GM12878 (cell line): ENCODE results near the gene MPPED1. TPM values are rescaled to one million over a fixed set of nuclear protein-coding genes. Genes with fewer than 3 reads are reported as not detected.

Experiments used
- ATAC-seq: fragments of 200-7000 bp; cut with Tn5 transposase; 3 replicates; pipeline ENCODE4 v1.9.1; 2020; ENCODE audit warnings: mild to moderate bottlenecking, moderate library complexity
- BruUV-seq: library from RNA; stranded (reverse); fragments of 400-500 nt; replicated peaks from 2 replicates; lab custom pipeline; 2021; lab: Mats Ljungman, UMichigan
- CTCF ChIA-PET: fragments of 300-600 bp; sonication (Branson Sonifier 250); formaldehyde crosslinking; extraction: SDS; loops from one replicate; lab custom pipeline; 2021; ENCODE audit warnings: inconsistent platforms; lab: Yijun Ruan, JAX
- POLR2A ChIA-PET: fragments of 350-600 bp; formaldehyde crosslinking; extraction: SDS; loops from one replicate; lab custom pipeline; 2021; ENCODE audit warnings: inconsistent platforms; lab: Charles Lee
- RAD21 ChIA-PET: fragments of 300-600 bp; sonication (Branson Sonifier 250); formaldehyde crosslinking; loops from one replicate; lab custom pipeline; 2023; ENCODE audit warnings: antibody characterized with exemption; ENCODE audit not compliant: unreplicated experiment; lab: Charles Lee
- SMC1A ChIA-PET: fragments of 300-600 bp; sonication (Branson Sonifier 250); formaldehyde crosslinking; loops from one replicate; lab custom pipeline; 2023; ENCODE audit not compliant: unreplicated experiment, uncharacterized antibody; lab: Charles Lee
- DNase-seq: peaks from one replicate; pipeline ENCODE4 v3.0.0-alpha.2; 2011; ENCODE audit warnings: low read depth, low spot score
- FAIRE-seq: peaks from 3 replicates; lab custom pipeline; 2011; peaks lifted over from hg19 to GRCh38; lab: Jason Lieb, UNC
- H2AFZ ChIP-seq: 2 replicates; pipeline ENCODE4 v1.6.0; 2011; ENCODE audit warnings: low read depth, low read length, control low read depth; ENCODE audit not compliant: control insufficient read depth
- H3K27ac ChIP-seq: 2 replicates; pipeline ENCODE4 v1.5.1; 2011; ENCODE audit warnings: control low read depth; ENCODE audit not compliant: control insufficient read depth, insufficient read depth
- H3K27me3 ChIP-seq, 2 experiments: replicated peaks in 1 of 2; 2 replicates each; pipeline versions ENCODE4 v1.6.0 to v1.6.1; 2011; ENCODE audit warnings: low read length in 1 of 2; ENCODE audit not compliant: control insufficient read depth in 2 of 2, insufficient read depth in 2 of 2
- H3K36me3 ChIP-seq, 2 experiments: 2 replicates each; pipeline ENCODE4 v1.5.1; 2011; ENCODE audit warnings: low read length in 1 of 2; ENCODE audit not compliant: control insufficient read depth in 2 of 2, insufficient read depth in 2 of 2
- H3K4me1 ChIP-seq: 2 replicates; pipeline ENCODE4 v1.6.1; 2011; ENCODE audit warnings: mild to moderate bottlenecking, low read length, moderate library complexity, mixed read lengths; ENCODE audit not compliant: control insufficient read depth, insufficient read depth
- H3K4me2 ChIP-seq: 2 replicates; pipeline ENCODE4 v1.6.0; 2011; ENCODE audit warnings: control low read depth; ENCODE audit not compliant: control insufficient read depth, insufficient read depth
- H3K4me3 ChIP-seq: fragments of 200-600 bp; sonication (generic); 2 replicates; pipeline ENCODE4 v1.5.1; 2016
- H3K79me2 ChIP-seq: 2 replicates; pipeline ENCODE4 v1.6.0; 2011; ENCODE audit warnings: low read length; ENCODE audit not compliant: control insufficient read depth, insufficient read depth
- H3K9ac ChIP-seq: 2 replicates; pipeline ENCODE4 v1.8.0; 2011; ENCODE audit warnings: low read length, control low read depth, mixed read lengths; ENCODE audit not compliant: control insufficient read depth, insufficient read depth
- H3K9me3 ChIP-seq: replicated peaks from 3 replicates; pipeline ENCODE4 v1.5.1; 2011; ENCODE audit warnings: mild to moderate bottlenecking, low read length; ENCODE audit not compliant: control insufficient read depth, insufficient read depth
- H4K20me1 ChIP-seq: 2 replicates; pipeline ENCODE4 v1.6.0; 2011; ENCODE audit not compliant: control insufficient read depth, insufficient read depth
- IKZF2 ChIP-seq, 2 experiments: fragments of 450-650 bp; IDR thresholded peaks; 2 replicates each; pipeline ENCODE4 v1.6.1; 2017; ENCODE audit warnings: mild to moderate bottlenecking in 2 of 2, moderate library complexity in 2 of 2
- MEF2B ChIP-seq: fragments of 450-650 bp; IDR thresholded peaks from 2 replicates; pipeline ENCODE4 v1.6.1; 2018; ENCODE audit warnings: mild to moderate bottlenecking, moderate library complexity; ENCODE audit not compliant: partially characterized antibody, poor library complexity, severe bottlenecking
- PAX8 ChIP-seq: fragments of 450-650 bp; IDR thresholded peaks from 2 replicates; pipeline ENCODE4 v1.6.1; 2017; ENCODE audit warnings: mild to moderate bottlenecking, moderate library complexity
- RAD21 ChIP-seq: IDR thresholded peaks from 2 replicates; pipeline ENCODE4 v1.6.1; 2011; ENCODE audit warnings: mild to moderate bottlenecking, low read depth, low read length, moderate library complexity; ENCODE audit not compliant: insufficient read depth
- RELA ChIP-seq: fragments of 450-650 bp; IDR thresholded peaks from 2 replicates; pipeline ENCODE4 v1.8.0; 2014; ENCODE audit warnings: borderline replicate concordance; ENCODE audit not compliant: partially characterized antibody
- WRNIP1 ChIP-seq: IDR thresholded peaks from 2 replicates; pipeline ENCODE4 v1.6.1; 2011; ENCODE audit warnings: low read depth, low read length, improper control_type of control experiment, borderline replicate concordance
- ZNF622 ChIP-seq: fragments of 450-650 bp; IDR thresholded peaks from 2 replicates; pipeline ENCODE4 v1.6.1; 2017; ENCODE audit warnings: mild to moderate bottlenecking, inconsistent platforms
- WGBS: methylation state at CpG from one replicate; pipeline ENCODE4 v1.1.6; 2016; ENCODE audit warnings: low lambda C conversion rate; ENCODE audit not compliant: insufficient replicate concordance, insufficient coverage; ENCODE audit errors: missing lambda C conversion rate; 5-methylcytosine and 5-hydroxymethylcytosine counted together
- in situ Hi-C: fragments of 300-500 bp; cut with MboI; formaldehyde crosslinking; loops from 9 replicates; pipeline ENCODE4 v1.14.3; 2018; ENCODE audit warnings: mixed read lengths
- intact Hi-C: fragments of 100-400 bp; cut with micrococcal nuclease; formaldehyde crosslinking; loops from one replicate; pipeline ENCODE4 v1.14.2; 2022; ENCODE audit not compliant: unreplicated experiment
- polyA plus RNA-seq, 11 experiments: library from polyadenylated mRNA; depleted of rRNA in 4 of 11; unstranded in 6 of 11; stranded (reverse) in 5 of 11; fragments of >200 nt; fragmentation: Nextera tagmentation in 4 of 11; fragmentation: Illumina TruSeq in 1 of 11; extraction: Ambion mirVana in 4 of 11; extraction: Trizol in 1 of 11; gene quantifications; 1 replicate in 1 of 11; 2 replicates in 10 of 11; pipeline versions ENCODE4 v1.2.1 to v1.2.3, GENCODE V29; 2011 to 2016; ENCODE audit warnings: inconsistent platforms in 2 of 11, missing spikeins in 2 of 11, low read depth in 1 of 11
- total RNA-seq, 4 experiments: library from RNA; depleted of rRNA in 3 of 4; stranded (reverse); fragments of >200 nt in 3 of 4; fragmentation: Illumina TruSeq in 1 of 4; extraction: Trizol in 1 of 4; gene quantifications; 2 replicates each; pipeline versions ENCODE4 v1.2.1 to v1.2.3, GENCODE V29; 2013 to 2021
- TF ChIP-seq, protein P1 (sequence below): fragments of 450-650 bp; conservative IDR thresholded peaks from 2 replicates; pipeline ENCODE4 v1.6.1; 2017; ENCODE audit warnings: mild to moderate bottlenecking, moderate library complexity
- TF ChIP-seq, protein P2 (sequence below): IDR thresholded peaks from 2 replicates; pipeline ENCODE4 v1.6.1; 2012; ENCODE audit warnings: improper control_type of control experiment, low read depth, low read length; ENCODE audit not compliant: insufficient replicate concordance

Gene MPPED1
- total and polyA plus RNA-seq, 10 of the 15 experiments (the other 5 are each of a cell fraction or from before 2014, with no cell fraction given) = 0.11 TPM; not detected in 9

DNA sequence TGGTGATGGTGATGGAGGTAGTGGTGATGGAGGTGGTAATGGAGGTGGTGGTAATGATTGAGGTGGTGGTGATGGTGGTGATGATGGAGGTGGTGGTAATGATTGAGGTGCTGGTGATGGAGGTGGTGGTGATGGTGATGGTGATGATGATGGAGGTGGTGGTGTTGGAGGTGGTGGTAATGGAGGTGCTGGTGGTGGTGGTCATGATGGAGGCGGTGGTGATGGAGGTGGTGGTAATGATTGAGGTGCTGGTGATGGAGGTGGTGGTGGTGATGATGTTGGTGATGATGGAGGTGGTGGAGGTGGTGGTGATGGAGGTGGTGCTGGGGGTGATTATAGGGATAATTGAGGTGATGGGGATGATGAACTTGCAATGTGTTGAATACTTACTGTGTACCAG, 79.9 kb downstream of the MPPED1 start (continued):
- no peak for TF ChIP-seq ZNF622
- TF ChIP-seq RAD21 = no peak

DNA sequence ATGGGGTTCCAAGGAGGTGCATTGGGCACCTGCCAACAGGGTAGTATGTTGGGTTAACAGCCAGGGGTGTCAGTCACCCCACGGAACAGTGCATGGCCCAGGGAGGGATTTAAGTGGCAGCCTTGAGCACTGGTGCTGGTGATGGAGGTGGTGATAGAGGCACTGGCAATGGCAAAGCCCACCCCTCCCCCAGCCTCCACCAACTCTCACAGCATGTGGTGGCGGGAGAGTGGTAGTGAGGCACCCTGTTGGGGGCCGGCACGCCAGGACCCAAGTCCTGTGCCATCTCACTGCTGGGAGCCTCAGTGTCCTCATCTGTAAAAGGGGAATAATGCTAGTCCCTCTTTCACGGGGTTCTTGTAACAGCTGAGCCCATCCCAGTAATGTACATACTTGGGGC, 81.5 kb downstream of the MPPED1 start:
- intact Hi-C loops = no loop called here
- ChIA-PET SMC1A (no interaction called here), CTCF (no interaction called here), RAD21 (no interaction called here), POLR2A (no interaction called here)
- Histone ChIP-seq H3K9me3 (no peaks in the 10 kb centered on the region; the same call in 2 of the 3 replicates), H3K4me1 (no peaks in the 10 kb centered on the region), H2AFZ (no peak overlapping the region), H3K9ac (no peak overlapping the region), H3K79me2 (no peaks in the 10 kb centered on the region), H3K4me2 (no peak overlapping the region), H3K27me3 (no peaks in the 10 kb centered on the region), H3K27ac (no peak overlapping the region), H4K20me1 (no peaks in the 10 kb centered on the region), H3K4me3 (no peak overlapping the region), H3K36me3 (no peaks in the 10 kb centered on the region)
- 32% methylated on average over 5 of the region's 5 CpGs for WGBS
- TF ChIP-seq IKZF2 (IDR thresholded peaks at IDR 0.05) (no peak), RELA (no peak), PAX8 (no peak), WRNIP1 (no peak), MEF2B (no peak)
- TF ChIP-seq, protein P1, sequence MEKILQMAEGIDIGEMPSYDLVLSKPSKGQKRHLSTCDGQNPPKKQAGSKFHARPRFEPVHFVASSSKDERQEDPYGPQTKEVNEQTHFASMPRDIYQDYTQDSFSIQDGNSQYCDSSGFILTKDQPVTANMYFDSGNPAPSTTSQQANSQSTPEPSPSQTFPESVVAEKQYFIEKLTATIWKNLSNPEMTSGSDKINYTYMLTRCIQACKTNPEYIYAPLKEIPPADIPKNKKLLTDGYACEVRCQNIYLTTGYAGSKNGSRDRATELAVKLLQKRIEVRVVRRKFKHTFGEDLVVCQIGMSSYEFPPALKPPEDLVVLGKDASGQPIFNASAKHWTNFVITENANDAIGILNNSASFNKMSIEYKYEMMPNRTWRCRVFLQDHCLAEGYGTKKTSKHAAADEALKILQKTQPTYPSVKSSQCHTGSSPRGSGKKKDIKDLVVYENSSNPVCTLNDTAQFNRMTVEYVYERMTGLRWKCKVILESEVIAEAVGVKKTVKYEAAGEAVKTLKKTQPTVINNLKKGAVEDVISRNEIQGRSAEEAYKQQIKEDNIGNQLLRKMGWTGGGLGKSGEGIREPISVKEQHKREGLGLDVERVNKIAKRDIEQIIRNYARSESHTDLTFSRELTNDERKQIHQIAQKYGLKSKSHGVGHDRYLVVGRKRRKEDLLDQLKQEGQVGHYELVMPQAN = no peak
- TF ChIP-seq, protein P2, sequence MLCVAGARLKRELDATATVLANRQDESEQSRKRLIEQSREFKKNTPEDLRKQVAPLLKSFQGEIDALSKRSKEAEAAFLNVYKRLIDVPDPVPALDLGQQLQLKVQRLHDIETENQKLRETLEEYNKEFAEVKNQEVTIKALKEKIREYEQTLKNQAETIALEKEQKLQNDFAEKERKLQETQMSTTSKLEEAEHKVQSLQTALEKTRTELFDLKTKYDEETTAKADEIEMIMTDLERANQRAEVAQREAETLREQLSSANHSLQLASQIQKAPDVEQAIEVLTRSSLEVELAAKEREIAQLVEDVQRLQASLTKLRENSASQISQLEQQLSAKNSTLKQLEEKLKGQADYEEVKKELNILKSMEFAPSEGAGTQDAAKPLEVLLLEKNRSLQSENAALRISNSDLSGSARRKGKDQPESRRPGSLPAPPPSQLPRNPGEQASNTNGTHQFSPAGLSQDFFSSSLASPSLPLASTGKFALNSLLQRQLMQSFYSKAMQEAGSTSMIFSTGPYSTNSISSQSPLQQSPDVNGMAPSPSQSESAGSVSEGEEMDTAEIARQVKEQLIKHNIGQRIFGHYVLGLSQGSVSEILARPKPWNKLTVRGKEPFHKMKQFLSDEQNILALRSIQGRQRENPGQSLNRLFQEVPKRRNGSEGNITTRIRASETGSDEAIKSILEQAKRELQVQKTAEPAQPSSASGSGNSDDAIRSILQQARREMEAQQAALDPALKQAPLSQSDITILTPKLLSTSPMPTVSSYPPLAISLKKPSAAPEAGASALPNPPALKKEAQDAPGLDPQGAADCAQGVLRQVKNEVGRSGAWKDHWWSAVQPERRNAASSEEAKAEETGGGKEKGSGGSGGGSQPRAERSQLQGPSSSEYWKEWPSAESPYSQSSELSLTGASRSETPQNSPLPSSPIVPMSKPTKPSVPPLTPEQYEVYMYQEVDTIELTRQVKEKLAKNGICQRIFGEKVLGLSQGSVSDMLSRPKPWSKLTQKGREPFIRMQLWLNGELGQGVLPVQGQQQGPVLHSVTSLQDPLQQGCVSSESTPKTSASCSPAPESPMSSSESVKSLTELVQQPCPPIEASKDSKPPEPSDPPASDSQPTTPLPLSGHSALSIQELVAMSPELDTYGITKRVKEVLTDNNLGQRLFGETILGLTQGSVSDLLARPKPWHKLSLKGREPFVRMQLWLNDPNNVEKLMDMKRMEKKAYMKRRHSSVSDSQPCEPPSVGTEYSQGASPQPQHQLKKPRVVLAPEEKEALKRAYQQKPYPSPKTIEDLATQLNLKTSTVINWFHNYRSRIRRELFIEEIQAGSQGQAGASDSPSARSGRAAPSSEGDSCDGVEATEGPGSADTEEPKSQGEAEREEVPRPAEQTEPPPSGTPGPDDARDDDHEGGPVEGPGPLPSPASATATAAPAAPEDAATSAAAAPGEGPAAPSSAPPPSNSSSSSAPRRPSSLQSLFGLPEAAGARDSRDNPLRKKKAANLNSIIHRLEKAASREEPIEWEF = no peak
- in situ Hi-C loops = no loop called here
- BruUV-seq = no TSS peak
- ATAC-seq (no peak), DNase-seq (no peak), FAIRE-seq (no peak)
